ENCODE results near the gene MAP7.
"Not testable (repeated sequence)": the region's sequence is repeated elsewhere in the genome, so short reads cannot be mapped to it uniquely, and the experiment has no call there.

DNA sequence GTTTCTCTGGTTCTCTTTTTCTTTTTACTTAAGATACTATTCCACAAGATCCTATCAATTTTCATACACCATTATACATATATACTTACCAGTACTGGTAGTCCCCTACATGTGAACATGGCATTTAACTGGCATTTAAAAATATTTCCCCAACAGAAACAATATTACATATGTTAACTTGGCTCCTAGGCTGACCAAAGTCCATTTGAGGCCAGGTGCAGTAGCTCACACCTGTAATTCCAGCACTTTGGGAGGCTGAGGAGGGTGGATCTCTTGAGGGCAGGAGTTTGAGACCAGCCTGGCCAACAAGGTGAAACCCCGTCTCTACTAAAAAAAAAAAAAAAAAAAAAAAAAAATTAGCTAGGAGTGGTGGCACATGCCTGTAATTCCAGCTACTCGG, 53.8 kb downstream of the MAP7 start:
- TF ChIP-seq EZH2 (IDR thresholded peaks at IDR 0.05; ENCODE audit: insufficient read depth, poor library complexity, severe bottlenecking); EZH2phosphoT487 (IDR thresholded peaks at IDR 0.05; ENCODE audit: insufficient read depth, low read depth): not testable (repeated sequence)

Measured in GM23248 (cell line).